Esophagus (tissue), 2 donors: ENCODE data around the gene OR6B3. TPM values are rescaled to one million over a fixed set of nuclear protein-coding genes. Genes with fewer than 3 reads are reported as not detected.

Source experiments
- H3K27ac ChIP-seq, 2 donors: one replicate each; pipeline ENCODE4 v1.5.1; 2013; ENCODE audit warnings: low read depth in 2 of 2, mild to moderate bottlenecking in 2 of 2, inconsistent platforms in 1 of 2, low read length in 1 of 2, moderate library complexity in 1 of 2
- H3K27me3 ChIP-seq, 2 donors: one replicate each; pipeline ENCODE4 v1.6.1; 2013; ENCODE audit warnings: low read length in 2 of 2, control low read depth in 1 of 2, mild to moderate bottlenecking in 1 of 2; ENCODE audit not compliant: insufficient read depth in 2 of 2, control insufficient read depth in 1 of 2
- H3K36me3 ChIP-seq, 2 donors: one replicate each; pipeline ENCODE4 v1.6.1; 2013; ENCODE audit warnings: low read length in 1 of 2; ENCODE audit not compliant: control insufficient read depth in 2 of 2, insufficient read depth in 2 of 2
- H3K4me1 ChIP-seq, 2 donors: one replicate each; pipeline ENCODE4 v1.6.1; 2013; ENCODE audit warnings: low read length in 1 of 2; ENCODE audit not compliant: control insufficient read depth in 2 of 2, insufficient read depth in 2 of 2
- H3K4me3 ChIP-seq, 2 donors: one replicate each; pipeline ENCODE4 v1.5.1; 2013; ENCODE audit warnings: low read length in 2 of 2, mild to moderate bottlenecking in 2 of 2, low read depth in 1 of 2, moderate library complexity in 1 of 2
- H3K9me3 ChIP-seq, 2 donors: one replicate each; pipeline ENCODE4 v1.6.1; 2013; ENCODE audit warnings: mild to moderate bottlenecking in 2 of 2, low read depth in 1 of 2, low read length in 1 of 2, moderate library complexity in 1 of 2; ENCODE audit not compliant: control insufficient read depth in 2 of 2, insufficient read depth in 1 of 2
- whole genome bisulfite sequencing, 2 donors: extraction: QIAGEN DNeasy Blood & Tissue Kit; methylation state at CpG; one replicate each; pipeline ENCODE4 v1.1.7; 2013; 5-methylcytosine and 5-hydroxymethylcytosine counted together
- polyA plus RNA-seq, 2 donors: library from polyadenylated mRNA; stranded (reverse); fragments of 200-250 nt; gene quantifications; one replicate each; pipeline ENCODE4 v1.2.3, GENCODE V29; 2013
- donor health status: healthy with polysubstance abuse.
- donor health status: Bipolar disorder and iron deficiency.

OR6B3 gene
- polyA plus RNA-seq, 2 donors = not detected

DNA sequence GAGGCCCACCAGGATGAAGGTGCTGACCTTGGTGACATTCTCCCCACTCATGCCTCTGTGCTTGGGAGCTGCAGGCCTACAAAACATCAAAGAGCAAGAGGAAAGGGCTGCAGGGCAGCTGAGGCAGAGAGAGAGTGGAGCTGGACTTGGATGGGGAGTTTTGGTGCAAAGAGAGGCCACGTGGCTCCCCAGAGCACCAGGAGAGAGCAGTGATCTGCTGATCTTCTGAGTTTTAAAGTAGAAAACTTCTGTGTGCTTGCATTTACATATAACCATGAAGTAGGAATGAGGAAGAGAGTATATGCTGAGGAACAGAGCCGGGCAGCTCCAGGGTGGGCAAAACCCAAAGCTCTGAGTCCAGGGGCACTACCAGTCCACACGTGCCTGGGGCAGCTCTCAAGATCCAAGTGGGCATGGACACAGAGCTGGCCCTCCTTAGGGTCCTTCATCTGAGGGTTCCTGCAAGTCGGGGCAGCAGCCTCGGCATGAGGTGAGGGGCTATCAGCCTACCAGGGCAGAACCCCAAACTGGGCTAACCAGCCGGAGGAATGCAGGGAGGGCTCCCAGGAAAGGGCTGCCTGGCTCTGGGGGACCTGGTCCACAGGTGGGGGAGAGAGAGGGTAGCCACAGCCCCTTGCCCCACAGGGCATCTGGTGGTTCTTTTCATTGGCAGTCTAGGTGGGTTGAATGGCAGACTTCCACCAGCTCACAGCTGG, 22.8 kb downstream of the OR6B3 start, which contains the start of gene OR6B2:
TSS of gene OR6B2 (minus strand) at position 51 of the 716 bp plus-strand sequence. CDS start at position 51, 0 bp downstream.
- H3K27me3 ChIP-seq = no peaks in the 10 kb centered on the region
- no peaks in the 10 kb centered on the region for H3K9me3 ChIP-seq
- H3K4me3 ChIP-seq = no peak within 1 kb of the TSS
- no peaks in the 10 kb centered on the region for H3K4me1 ChIP-seq
- H3K36me3 ChIP-seq = no peaks in the 10 kb centered on the region
- no peak within 1 kb of the TSS for H3K27ac ChIP-seq
- WGBS, 2 donors = 70 to 71% methylated on average over 6 of the region's 6 CpGs

DNA sequence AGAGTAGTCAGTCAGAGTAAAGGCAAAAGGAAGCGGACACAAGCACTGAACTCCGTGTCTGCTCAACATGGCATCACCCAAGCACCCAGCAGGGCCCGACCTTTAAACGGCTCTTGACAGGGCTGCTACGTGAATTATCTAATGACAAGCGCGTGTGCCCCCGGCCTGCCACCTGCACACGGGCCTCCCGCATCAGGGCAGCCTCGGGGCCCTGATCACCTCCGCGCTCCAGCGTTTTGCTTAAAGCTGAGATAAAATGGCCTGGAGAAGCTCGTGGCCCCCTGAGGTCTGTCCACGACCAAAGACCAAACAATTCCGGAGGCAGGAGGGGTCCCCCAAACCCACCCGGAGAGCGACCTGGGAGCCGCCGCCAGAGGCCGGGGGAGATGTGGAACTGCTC, 28.6 kb downstream of the OR6B3 start:
- 0 to 1% methylated on average over 17 to 22 of the region's 22 CpGs for WGBS, 2 donors
- peak overlapping the region; percentile 95 to 97 for H3K4me3 ChIP-seq
- H3K27me3 ChIP-seq = no peaks in the 10 kb centered on the region
- peaks cover 0 to 2% of the 10 kb centered on the region in 2 donors for H3K4me1 ChIP-seq
- H3K27ac ChIP-seq = peak overlapping the region; percentile 61 to 90
- peaks cover 6 to 8% of the 10 kb centered on the region in 2 donors for H3K36me3 ChIP-seq
- no peaks in the 10 kb centered on the region for H3K9me3 ChIP-seq

DNA sequence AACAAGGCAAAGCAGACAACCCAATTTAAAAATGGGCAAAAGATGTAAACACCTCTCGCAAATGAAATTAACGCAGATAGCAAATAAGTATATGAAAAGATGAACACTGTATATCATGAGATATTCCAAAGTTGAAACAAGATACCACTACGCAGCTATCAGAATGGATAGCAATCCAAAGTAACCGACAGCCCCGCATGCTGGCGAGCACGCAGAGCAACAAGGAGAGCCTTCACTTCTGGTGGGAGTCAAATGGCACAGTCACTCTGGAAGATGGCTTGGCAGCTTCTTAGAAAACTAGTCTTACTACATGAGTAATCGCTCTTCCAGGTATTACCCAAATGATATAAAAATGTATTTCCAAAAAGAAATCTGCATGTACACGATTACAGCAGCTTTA, 29.5 kb downstream of the OR6B3 start:
- H3K4me1 ChIP-seq = peaks cover 0 to 2% of the 10 kb centered on the region in 2 donors
- no peak overlapping the region for H3K27ac ChIP-seq
- peaks cover 9 to 11% of the 10 kb centered on the region in 2 donors for H3K36me3 ChIP-seq
- 71 to 76% methylated on average over 9 of the region's 9 CpGs for WGBS, 2 donors
- no peaks in the 10 kb centered on the region for H3K9me3 ChIP-seq
- H3K4me3 ChIP-seq = no peak overlapping the region
- no peaks in the 10 kb centered on the region for H3K27me3 ChIP-seq

DNA sequence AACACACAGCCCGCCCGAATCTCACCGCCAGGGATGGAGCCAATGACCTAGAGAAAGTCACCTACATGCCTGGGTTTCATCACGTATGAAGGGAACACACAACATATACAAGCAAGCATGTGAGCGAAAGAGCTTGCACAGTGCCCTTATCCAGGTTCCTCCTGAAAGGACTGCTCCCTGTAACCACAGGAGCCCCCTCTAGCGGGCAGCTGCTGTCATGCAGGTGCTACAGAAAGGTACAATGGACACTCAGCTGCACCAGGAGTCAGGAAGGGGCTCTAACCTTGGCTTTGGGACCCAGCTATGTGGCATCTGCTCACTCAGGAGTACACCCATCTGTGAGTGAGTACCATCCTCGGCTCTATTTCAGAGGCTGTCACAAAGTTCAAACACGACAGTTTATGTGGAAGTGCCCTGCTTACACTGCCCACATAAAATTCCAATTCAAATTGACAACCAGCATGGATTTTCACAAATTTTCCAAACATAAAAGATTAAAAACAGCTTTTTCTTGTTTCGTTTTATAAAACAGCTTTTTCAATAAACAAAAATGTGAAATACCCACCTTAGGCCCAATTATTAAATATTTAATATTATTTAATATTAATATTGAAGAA, 31.7 kb downstream of the OR6B3 start:
- Histone ChIP-seq H3K36me3 (peaks cover 11 to 26% of the 10 kb centered on the region in 2 donors), H3K27me3 (no peaks in the 10 kb centered on the region), H3K9me3 (no peaks in the 10 kb centered on the region), H3K4me3 (no peak overlapping the region), H3K27ac (no peak overlapping the region), H3K4me1 (peaks cover 0 to 2% of the 10 kb centered on the region in 2 donors)
- 57 to 63% methylated on average over 9 of the region's 9 CpGs for WGBS, 2 donors

DNA sequence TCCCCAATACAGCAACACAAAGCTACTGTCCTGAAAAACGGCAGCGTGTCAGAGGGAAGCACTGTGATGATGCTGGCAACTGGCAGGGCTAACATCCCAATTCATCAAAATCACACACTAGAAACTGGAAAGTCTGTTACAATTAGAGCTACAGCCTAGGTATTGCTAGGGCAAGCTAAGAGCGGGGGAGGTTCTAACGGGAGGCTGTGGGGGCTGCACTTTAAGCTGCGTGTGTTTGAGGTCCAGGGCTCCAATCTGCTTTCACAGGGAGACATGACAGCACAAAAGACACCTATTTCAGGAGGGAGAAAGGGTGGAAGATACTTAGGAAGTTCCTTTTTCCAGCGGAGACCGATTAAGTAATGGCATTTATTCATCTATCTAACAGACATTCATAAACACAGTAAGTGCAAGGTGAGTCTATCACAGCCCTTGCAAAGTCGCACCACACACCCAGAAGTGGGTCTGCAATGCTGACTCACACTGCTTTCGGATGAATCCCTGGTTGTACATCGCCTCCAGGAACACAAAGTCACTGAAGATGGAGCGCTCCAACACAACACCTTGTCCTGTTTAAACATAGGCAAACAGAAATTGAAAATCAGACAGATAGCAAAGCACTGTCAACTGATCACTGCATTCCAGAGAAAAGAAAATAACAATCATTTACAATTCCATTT, 35.1 kb downstream of the OR6B3 start:
- Histone ChIP-seq H3K4me3 (no peak overlapping the region), H3K4me1 (no peaks in the 10 kb centered on the region), H3K9me3 (no peaks in the 10 kb centered on the region), H3K27ac (no peak overlapping the region), H3K27me3 (no peaks in the 10 kb centered on the region), H3K36me3 (peaks cover 15 to 45% of the 10 kb centered on the region in 2 donors)
- 93 to 94% methylated on average over 11 of the region's 11 CpGs for WGBS, 2 donors

DNA sequence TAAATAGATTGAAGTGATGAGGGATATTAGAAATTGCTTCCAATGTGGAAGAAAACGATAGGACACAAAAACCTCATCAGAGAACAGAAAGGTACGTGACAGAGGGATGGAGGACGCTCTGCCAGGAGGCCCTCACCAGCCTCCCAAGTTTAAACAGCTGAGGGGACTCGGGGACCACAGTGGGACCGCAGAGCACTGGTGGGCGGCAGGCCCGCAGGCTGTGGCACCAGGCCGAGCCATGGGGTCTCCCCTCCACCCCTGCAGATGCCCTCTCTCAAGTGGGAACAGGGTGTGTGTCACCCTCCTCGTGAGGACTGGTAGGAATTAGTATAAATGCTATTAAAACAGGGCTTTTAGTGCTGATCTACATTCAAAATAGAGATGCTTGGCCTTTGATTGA, 39.0 kb downstream of the OR6B3 start:
- Histone ChIP-seq H3K36me3 (peaks cover 7 to 39% of the 10 kb centered on the region in 2 donors), H3K27me3 (no peaks in the 10 kb centered on the region), H3K4me3 (no peak overlapping the region), H3K4me1 (no peaks in the 10 kb centered on the region), H3K9me3 (no peaks in the 10 kb centered on the region), H3K27ac (no peak overlapping the region)
- 94 to 97% methylated on average over 9 of the region's 9 CpGs for WGBS, 2 donors

DNA sequence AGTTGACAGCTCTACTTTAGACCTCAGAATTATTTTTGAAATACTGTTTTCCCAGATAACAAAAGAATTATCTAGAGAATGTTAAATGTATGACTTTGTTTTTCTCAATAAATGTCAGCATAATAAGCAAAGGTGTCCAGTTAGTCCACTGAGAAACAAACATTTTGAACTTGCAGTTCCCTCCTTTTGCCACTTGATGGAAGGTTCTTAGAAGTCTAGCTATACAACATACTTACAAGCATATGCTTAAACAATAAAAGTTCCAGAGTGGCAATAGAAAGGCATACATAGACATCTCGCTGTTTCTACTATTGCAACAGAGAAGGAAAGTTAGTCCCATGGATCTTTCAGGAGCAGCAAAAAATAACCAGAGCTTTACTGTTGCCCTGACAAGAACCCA, 40.0 kb downstream of the OR6B3 start:
- Histone ChIP-seq H3K9me3 (no peaks in the 10 kb centered on the region), H3K36me3 (peaks cover 10 to 39% of the 10 kb centered on the region in 2 donors), H3K4me3 (no peak overlapping the region), H3K27ac (no peak overlapping the region), H3K27me3 (no peaks in the 10 kb centered on the region), H3K4me1 (no peaks in the 10 kb centered on the region)
- WGBS, 2 donors = 100% methylated on average over 1 of the region's 1 CpG

DNA sequence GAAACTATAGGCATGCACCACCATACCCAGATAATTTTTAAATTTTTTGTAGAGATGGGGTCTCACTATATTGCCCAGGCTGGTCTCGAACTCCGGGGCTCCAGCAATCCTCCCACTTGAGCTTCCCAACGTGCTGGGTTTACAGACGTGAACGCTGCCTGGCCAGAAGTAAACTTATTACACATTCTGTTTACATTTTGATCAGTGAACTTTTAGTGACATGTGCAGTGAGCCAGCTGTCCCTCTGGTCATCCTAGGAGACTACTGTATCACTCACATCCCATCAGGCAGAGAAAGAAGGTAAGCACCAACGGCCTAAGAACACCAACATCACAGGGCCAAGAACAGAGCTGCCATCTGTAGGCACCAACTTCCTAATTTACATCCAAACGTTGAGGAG, 50.3 kb downstream of the OR6B3 start:
- Histone ChIP-seq H3K27me3 (no peaks in the 10 kb centered on the region), H3K4me1 (no peaks in the 10 kb centered on the region), H3K27ac (no peak overlapping the region), H3K36me3 (peaks cover 24 to 45% of the 10 kb centered on the region in 2 donors), H3K4me3 (no peak overlapping the region), H3K9me3 (no peaks in the 10 kb centered on the region)
- WGBS, 2 donors = 75 to 79% methylated on average over 7 of the region's 7 CpGs

DNA sequence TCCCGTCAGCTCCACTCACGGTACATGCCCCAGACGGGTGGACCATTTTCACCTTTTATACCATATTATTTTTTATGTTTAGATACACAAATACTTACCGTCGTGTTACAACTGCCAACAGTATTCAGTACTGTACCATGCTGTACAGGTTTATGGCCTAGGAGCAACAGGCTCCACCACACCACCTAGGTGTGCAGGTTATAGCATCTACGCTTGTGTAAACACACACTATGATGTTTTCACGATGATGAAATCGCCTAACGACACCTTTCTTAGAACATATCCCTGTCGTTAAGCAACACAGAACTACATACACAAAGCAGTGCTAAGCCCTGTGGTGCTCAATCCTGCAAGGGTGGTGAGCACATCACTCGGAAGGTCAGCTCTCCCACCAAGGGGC, 52.6 kb downstream of the OR6B3 start:
- H3K27ac ChIP-seq = no peak overlapping the region
- no peaks in the 10 kb centered on the region for H3K4me1 ChIP-seq
- H3K36me3 ChIP-seq = peaks cover 24 to 39% of the 10 kb centered on the region in 2 donors
- H3K4me3 ChIP-seq = no peak overlapping the region
- WGBS, 2 donors = 88 to 91% methylated on average over 11 of the region's 11 CpGs
- H3K9me3 ChIP-seq = no peaks in the 10 kb centered on the region
- no peaks in the 10 kb centered on the region for H3K27me3 ChIP-seq
